HL-60 (cell line): Measurements from ENCODE around the gene REEP2.

Experiments used
- CTCF ChIP-seq: IDR thresholded peaks from one replicate; pipeline ENCODE4 v1.5.1; 2011; ENCODE audit warnings: low read length, control low read depth, inconsistent platforms; ENCODE audit not compliant: insufficient read depth
- POLR2AphosphoS5 ChIP-seq: IDR thresholded peaks from 2 replicates; pipeline ENCODE4 v1.6.1; 2012; ENCODE audit warnings: low read depth

GRCh38 chr5:138464388-138465260, 25.8 kb downstream of the REEP2 start:
- TF ChIP-seq CTCF (no peak), POLR2AphosphoS5 (peak; percentile 37; the same call in 1 of the 2 replicates)
